Neural progenitor cell (in vitro differentiated cells): ENCODE data around the gene GALNTL6.

ENCODE experiments used
- CTCF ChIP-seq: fragments of 200-600 bp; sonication (generic); IDR thresholded peaks from 2 replicates; pipeline ENCODE4 v1.5.1; 2017; ENCODE audit warnings: antibody characterized with exemption, mild to moderate bottlenecking
- EZH2 ChIP-seq: fragments of 200-600 bp; sonication (generic); IDR thresholded peaks from 2 replicates; pipeline ENCODE4 v1.6.1; 2017; ENCODE audit warnings: antibody characterized with exemption, mild to moderate bottlenecking, moderate library complexity

- TF ChIP-seq CTCF: no peak
- TF ChIP-seq EZH2: no peak
These were observed 892.4 kb downstream of the GALNTL6 start for GRCh38 chr4:172705565-172705964.
